Adrenal gland (tissue), 5 donors: ENCODE data around the gene LPP.

ENCODE experiments used
- POLR2A ChIP-seq, 2 donors: fragments of 450-650 bp; IDR thresholded peaks; one replicate each; pipeline ENCODE4 v1.6.1; 2017; ENCODE audit warnings: antibody characterized with exemption in 2 of 2, mild to moderate bottlenecking in 2 of 2, moderate library complexity in 1 of 2
- TF ChIP-seq, protein P1 (sequence below), 6 experiments: fragments of 450-650 bp in 4 of 6; fragments of 200-600 bp in 2 of 6; sonication (generic) in 1 of 6; IDR thresholded peaks; 1 replicate in 5 of 6; 2 replicates in 1 of 6; pipeline versions ENCODE4 v1.5.1 to v1.8.0; 2016 to 2021; ENCODE audit warnings: antibody characterized with exemption in 6 of 6, mild to moderate bottlenecking in 2 of 6, moderate library complexity in 1 of 6
- donor health status: DM: no; HTN: no; CAD: no.

DNA sequence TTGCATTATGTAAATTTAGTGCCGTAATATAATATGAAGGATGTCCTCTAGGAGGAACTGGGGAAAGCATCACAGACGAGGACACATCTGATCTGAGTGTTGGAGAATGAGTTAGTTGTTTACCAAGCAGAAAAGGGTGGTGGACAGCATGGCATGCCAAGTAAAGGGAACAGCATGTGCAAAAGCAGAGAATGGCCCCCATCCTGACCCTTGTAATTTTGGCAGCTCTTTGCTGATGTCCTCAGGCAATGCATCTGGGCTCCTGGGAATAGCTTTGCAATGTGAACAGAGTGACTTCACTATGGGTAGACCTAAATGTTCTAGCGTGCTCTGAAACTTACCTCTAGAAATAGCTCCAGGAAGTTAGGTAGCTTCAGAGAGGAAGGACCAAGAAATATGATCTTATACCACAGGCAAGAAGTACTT lies 263.3 kb downstream of the LPP start:
- no peak for TF ChIP-seq POLR2A (IDR thresholded peaks at IDR 0.05)
- TF ChIP-seq, protein P1, sequence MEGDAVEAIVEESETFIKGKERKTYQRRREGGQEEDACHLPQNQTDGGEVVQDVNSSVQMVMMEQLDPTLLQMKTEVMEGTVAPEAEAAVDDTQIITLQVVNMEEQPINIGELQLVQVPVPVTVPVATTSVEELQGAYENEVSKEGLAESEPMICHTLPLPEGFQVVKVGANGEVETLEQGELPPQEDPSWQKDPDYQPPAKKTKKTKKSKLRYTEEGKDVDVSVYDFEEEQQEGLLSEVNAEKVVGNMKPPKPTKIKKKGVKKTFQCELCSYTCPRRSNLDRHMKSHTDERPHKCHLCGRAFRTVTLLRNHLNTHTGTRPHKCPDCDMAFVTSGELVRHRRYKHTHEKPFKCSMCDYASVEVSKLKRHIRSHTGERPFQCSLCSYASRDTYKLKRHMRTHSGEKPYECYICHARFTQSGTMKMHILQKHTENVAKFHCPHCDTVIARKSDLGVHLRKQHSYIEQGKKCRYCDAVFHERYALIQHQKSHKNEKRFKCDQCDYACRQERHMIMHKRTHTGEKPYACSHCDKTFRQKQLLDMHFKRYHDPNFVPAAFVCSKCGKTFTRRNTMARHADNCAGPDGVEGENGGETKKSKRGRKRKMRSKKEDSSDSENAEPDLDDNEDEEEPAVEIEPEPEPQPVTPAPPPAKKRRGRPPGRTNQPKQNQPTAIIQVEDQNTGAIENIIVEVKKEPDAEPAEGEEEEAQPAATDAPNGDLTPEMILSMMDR (IDR thresholded peaks at IDR 0.05): no peak
